HCT116 (cell line): ENCODE results near the gene DMKN.

Experiments used
- EZH2 ChIP-seq: fragments of 200-600 bp; sonication (generic); IDR thresholded peaks from 2 replicates; pipeline ENCODE4 v1.6.1; 2017; ENCODE audit warnings: antibody characterized with exemption, mixed run types
- EZH2phosphoT487 ChIP-seq: fragments of 200-600 bp; IDR thresholded peaks from 2 replicates; pipeline ENCODE4 v1.6.1; 2018; ENCODE audit warnings: antibody characterized with exemption, borderline replicate concordance
- POLR2AphosphoS5 ChIP-seq: IDR thresholded peaks from 2 replicates; pipeline ENCODE4 v1.6.1; 2011; ENCODE audit warnings: mild to moderate bottlenecking, low read depth, low read length, moderate library complexity
- TF ChIP-seq, protein P1 (sequence below): IDR thresholded peaks from 2 replicates; pipeline ENCODE4 v1.6.1; 2012; ENCODE audit warnings: low read depth
- TF ChIP-seq, protein P2 (sequence below), 3 experiments: fragments of 200-600 bp in 1 of 3; sonication (generic) in 1 of 3; IDR thresholded peaks in 2 of 3; conservative IDR thresholded peaks in 1 of 3; 2 replicates each; pipeline ENCODE4 v1.5.1; 2012 to 2017; ENCODE audit warnings: low read depth in 2 of 3, low read length in 2 of 3, antibody characterized with exemption in 1 of 3, borderline replicate concordance in 1 of 3, control low read depth in 1 of 3, mild to moderate bottlenecking in 1 of 3, mixed read lengths in 1 of 3, mixed run types in 1 of 3, moderate library complexity in 1 of 3; ENCODE audit not compliant: insufficient read depth in 1 of 3
- TF ChIP-seq, protein P3 (sequence below): IDR thresholded peaks from 2 replicates; pipeline ENCODE4 v1.6.1; 2012

DNA sequence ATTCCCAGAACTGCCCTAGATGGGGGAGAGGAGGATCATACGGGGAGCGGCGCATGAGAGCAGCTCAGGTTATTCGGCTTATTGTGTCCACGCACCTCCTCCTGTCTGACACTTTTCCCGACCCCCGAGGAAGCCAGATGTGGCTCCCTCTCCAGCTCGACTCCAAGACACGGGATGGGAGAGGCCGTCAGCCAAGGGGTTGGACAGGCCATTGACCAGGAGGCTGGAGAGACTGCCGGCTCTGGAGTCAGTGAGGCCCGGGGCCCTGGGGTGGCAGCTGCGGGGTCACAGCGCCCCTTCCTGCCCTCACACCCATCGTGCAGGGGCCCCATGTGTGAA is 2.9 kb downstream of the DMKN start:
- TF ChIP-seq EZH2, result no peak
- TF ChIP-seq, protein P1, sequence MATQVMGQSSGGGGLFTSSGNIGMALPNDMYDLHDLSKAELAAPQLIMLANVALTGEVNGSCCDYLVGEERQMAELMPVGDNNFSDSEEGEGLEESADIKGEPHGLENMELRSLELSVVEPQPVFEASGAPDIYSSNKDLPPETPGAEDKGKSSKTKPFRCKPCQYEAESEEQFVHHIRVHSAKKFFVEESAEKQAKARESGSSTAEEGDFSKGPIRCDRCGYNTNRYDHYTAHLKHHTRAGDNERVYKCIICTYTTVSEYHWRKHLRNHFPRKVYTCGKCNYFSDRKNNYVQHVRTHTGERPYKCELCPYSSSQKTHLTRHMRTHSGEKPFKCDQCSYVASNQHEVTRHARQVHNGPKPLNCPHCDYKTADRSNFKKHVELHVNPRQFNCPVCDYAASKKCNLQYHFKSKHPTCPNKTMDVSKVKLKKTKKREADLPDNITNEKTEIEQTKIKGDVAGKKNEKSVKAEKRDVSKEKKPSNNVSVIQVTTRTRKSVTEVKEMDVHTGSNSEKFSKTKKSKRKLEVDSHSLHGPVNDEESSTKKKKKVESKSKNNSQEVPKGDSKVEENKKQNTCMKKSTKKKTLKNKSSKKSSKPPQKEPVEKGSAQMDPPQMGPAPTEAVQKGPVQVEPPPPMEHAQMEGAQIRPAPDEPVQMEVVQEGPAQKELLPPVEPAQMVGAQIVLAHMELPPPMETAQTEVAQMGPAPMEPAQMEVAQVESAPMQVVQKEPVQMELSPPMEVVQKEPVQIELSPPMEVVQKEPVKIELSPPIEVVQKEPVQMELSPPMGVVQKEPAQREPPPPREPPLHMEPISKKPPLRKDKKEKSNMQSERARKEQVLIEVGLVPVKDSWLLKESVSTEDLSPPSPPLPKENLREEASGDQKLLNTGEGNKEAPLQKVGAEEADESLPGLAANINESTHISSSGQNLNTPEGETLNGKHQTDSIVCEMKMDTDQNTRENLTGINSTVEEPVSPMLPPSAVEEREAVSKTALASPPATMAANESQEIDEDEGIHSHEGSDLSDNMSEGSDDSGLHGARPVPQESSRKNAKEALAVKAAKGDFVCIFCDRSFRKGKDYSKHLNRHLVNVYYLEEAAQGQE, result no peak
- no peak for TF ChIP-seq EZH2phosphoT487
- TF ChIP-seq, protein P2, sequence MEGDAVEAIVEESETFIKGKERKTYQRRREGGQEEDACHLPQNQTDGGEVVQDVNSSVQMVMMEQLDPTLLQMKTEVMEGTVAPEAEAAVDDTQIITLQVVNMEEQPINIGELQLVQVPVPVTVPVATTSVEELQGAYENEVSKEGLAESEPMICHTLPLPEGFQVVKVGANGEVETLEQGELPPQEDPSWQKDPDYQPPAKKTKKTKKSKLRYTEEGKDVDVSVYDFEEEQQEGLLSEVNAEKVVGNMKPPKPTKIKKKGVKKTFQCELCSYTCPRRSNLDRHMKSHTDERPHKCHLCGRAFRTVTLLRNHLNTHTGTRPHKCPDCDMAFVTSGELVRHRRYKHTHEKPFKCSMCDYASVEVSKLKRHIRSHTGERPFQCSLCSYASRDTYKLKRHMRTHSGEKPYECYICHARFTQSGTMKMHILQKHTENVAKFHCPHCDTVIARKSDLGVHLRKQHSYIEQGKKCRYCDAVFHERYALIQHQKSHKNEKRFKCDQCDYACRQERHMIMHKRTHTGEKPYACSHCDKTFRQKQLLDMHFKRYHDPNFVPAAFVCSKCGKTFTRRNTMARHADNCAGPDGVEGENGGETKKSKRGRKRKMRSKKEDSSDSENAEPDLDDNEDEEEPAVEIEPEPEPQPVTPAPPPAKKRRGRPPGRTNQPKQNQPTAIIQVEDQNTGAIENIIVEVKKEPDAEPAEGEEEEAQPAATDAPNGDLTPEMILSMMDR (IDR thresholded peaks at IDR 0.05 in 2 of 3, conservative IDR thresholded peaks at IDR 0.05 in 1 of 3; ENCODE audit: borderline replicate concordance in 1 of 3, insufficient read depth in 1 of 3, low read depth in 2 of 3, low read length in 2 of 3), result no peak
- TF ChIP-seq POLR2AphosphoS5, result no peak
- TF ChIP-seq, protein P3, sequence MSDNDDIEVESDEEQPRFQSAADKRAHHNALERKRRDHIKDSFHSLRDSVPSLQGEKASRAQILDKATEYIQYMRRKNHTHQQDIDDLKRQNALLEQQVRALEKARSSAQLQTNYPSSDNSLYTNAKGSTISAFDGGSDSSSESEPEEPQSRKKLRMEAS, result no peak
